Stimulated activated CD8-positive, alpha-beta memory T cell treated with anti-CD3 and anti-CD28 coated beads, Interleukin-12 subunit alpha, Interleukin-12 subunit beta, amount 100 ng/mL, for 4 hours (primary cell): ENCODE measurements around the gene PGAP1.
"Not testable (repeated sequence)": the region's sequence is repeated elsewhere in the genome, so short reads cannot be mapped to it uniquely, and the experiment has no call there.

ENCODE experiments used
- DNase-seq: peaks from one replicate; pipeline ENCODE4 v3.0.0-alpha.2; 2020; ENCODE audit warnings: low read depth

The PGAP1 gene

DNA sequence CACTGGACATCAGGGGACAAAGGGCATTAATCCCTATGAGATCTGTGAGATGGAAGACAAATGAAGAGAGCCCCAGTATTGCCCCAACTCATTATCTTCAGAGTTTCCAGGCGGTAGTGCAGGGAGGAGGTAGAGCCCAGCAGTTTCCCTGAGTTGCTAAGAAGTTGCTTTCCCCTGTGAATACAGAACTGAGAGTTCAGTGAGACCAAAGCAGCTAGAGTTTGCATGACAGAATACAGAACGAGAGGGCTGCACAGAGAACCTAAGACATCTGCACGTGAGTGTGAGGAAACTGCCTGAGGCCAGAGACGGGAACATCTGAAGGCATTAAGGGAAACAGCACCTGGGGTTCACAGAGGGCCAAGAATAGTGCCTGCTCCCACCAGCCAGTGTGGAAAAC lies 18.1 kb upstream of the PGAP1 start:
- no peak for DNase-seq

DNA sequence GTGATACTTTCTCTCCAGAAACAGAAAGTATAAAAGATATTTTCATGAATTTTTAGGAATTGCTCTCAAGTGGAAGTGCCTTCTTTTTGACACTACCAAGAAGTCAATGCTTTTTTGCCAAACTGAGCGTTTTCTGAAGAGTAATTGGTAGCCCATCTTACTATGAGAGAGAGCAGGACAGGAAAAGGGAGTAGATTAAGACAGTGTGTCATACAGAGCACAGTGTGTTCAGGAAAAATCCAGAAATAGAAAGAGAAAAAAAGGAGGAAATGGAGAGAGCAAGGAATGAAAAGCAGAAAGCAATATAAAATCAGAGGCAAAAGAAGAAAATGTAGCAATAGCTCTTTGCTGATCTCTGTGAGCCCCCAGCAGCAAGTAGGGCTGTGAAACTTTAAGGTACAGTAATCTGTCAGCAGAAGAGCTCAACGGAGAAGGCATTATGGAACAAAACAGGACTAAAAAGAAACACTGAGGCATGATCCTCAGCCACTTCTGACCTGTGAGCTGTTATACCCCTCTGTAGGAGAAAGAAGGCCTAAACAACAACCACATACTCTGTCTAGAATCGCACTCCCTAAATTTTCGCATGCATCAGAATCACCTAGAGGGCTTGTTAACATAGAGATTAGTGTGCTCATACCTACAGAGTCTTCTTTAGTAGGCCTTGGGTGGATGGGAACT lies 15.0 kb upstream of the PGAP1 start:
- no peak for DNase-seq

DNA sequence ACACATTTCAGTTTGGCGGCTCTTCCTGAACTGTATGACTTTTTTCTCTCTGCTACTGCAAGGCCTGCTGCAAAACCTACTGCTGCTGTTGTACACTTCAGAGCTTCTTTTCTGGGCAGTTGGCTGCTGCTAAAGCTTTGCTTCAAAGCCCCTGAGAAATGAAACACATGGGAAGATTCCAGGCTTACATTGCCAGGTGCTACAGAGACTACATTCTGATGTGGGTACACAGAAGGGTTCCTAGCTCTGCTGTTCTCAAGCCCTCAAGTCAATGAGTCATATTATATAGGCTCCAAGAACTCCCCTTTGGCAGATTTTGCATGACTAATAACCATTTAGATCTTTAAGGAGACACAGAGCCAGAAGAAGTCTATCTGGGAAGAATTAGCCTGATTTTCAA lies 12.9 kb upstream of the PGAP1 start:
- DNase-seq, result no peak

- no peak for DNase-seq
Observed at GRCh38 chr2:196935432-196935831, 8.9 kb upstream of the PGAP1 start.

- no peak for DNase-seq
Observed at GRCh38 chr2:196934672-196935071, 8.2 kb upstream of the PGAP1 start.

- DNase-seq, result no peak
Observed at GRCh38 chr2:196931555-196931954, 5.0 kb upstream of the PGAP1 start.

DNA sequence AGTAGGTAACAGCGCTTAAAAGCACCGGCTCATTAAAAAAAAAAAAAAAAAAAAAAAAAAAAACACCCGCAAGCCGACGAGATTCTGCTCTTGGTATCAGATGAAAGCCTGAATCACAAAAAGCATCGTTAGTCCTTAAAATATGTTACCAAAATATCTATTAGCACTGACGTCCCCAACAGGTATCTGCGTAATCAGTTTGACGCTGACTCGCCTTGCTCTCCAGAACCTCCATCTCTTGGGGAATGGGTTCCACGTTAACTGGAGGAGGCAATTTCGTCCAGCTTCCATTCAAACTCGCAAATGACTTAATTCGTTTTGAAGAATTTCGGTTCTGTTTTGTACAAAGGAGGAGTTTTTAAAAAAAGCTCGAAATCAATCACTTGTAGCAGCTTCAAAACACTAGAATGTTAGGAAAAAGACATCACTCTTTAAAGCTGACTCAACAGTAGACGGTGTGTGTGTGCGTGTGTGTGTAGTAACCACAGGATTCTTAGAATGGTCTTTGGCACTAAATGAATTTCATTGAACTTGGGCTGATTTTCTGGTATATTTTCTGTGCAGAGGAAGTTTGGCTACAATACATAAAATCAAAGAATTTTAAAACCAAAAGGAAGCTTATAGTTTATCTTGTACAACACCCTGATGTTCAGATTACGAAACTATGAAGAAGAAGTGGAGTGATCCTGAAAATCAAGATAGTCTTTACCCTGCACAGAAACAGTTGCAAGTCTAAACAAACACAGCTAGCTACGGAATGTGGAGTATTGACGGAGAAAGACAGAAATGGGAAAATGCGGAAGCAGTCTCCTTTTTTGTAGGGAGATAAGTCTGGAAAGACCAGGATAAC lies 1.1 kb upstream of the PGAP1 start:
- no peak for DNase-seq

GRCh38 chr2:196925768-196926561 lies 542 bp downstream of the PGAP1 start:
- no peak for DNase-seq

- DNase-seq, result no peak
Observed at GRCh38 chr2:196925051-196925767, 1.3 kb downstream of the PGAP1 start.

DNA sequence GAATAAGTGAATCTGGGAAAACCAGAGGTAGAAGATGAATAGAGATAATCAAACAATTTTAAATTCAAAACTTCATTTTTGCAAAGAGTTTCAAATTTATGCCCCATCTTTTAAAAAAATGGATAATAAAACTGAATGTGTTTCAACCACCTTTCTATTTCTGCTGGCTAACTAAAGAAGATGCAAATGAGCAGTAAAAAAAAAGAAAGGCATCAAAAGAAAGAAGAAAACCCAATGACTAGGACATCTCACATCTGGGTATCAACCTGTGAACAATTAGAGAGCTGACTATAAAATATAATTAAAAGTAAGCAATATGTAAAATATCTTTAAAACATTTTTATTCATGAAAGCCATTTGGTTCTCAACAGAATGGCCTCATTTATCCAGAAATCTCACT lies 2.5 kb downstream of the PGAP1 start:
- no peak for DNase-seq

GRCh38 chr2:196918927-196919326 lies 7.6 kb downstream of the PGAP1 start:
- DNase-seq, result no peak

DNA sequence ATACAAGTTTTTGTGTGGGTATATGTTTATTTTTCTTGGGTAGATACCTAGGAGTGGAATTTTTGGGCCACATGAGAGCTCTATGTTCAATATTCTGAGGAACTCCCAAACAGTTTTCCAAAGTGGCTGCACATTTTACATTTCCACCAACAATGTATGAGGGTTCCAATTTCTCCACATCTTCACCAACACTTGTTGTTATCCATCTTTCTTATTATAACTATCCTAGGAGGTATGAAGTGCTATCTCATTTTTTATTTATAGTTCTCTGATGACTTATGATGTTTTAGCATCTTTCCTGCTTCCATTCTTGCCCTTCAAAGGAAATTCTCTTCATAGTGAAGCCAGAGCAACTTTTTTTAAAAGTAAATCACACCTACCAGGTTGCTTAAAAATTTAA lies 8.7 kb downstream of the PGAP1 start:
- DNase-seq, result no peak

GRCh38 chr2:196915507-196916189 lies 10.9 kb downstream of the PGAP1 start:
- no peak for DNase-seq

DNA sequence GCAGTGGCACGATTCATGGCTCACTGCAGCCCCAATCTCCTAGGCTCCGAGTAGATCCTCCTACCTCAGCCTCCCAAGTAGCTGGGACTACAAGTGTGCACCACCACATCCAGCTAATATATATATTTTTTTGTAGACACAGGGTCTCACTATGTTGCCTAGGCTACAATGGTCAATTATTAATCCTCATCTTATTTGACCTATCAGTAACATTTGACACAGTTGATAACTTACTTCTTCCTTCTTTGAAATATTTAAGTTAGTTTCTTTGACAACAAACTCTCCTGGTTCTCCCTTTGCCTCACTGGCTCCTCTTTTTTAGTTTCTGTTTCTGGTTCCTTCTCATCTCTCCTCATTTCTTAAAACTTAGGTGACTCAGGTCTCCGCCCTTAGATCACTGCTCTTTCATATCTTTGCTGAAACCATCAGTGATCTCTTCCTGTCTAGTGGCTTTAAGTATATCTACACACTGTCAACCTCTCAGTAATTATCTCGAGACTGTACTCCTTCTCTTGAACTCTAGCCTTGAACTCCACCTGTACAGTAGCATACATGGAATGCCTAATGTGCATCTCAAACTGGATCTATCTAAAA lies 11.5 kb downstream of the PGAP1 start:
- DNase-seq, result no peak

DNA sequence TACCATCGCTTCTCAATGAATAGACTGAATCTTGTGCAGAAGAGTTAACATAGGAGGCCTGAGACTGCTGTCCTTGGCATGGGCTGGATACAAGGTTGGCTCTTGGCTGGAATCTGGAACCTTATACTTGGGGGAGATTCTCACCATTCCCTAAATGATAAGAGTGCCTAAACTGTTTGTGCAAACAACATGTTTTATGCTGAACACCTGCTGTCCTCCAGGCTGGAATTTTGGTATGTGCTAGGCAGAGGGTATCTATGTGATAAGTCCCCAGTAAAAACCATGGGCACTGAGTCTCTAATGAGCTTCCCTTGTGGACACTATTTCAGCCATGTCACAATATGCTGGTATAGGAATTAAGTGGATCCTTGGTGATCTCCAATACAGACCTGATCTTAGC lies 12.8 kb downstream of the PGAP1 start:
- DNase-seq, result no peak

DNA sequence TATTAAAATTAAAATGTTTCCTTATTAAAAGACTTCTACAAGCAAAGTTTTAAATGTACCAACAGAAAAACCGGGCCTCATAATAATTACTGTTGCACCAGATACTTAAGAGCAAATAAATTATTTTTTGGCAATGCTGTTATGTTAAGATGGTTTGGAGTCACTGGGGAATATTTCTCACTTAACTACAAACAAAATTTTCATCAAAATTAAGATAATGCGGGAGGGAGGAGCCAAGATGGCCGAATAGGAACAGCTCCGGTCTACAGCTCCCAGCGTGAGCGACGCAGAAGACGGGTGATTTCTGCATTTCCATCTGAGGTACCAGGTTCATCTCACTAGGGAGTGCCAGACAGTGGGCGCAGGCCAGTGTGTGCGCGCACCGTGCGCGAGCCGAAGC lies 21.1 kb downstream of the PGAP1 start:
- DNase-seq, result not testable (repeated sequence)

- DNase-seq, result no peak
Observed at GRCh38 chr2:196902828-196903227, 23.7 kb downstream of the PGAP1 start.

DNA sequence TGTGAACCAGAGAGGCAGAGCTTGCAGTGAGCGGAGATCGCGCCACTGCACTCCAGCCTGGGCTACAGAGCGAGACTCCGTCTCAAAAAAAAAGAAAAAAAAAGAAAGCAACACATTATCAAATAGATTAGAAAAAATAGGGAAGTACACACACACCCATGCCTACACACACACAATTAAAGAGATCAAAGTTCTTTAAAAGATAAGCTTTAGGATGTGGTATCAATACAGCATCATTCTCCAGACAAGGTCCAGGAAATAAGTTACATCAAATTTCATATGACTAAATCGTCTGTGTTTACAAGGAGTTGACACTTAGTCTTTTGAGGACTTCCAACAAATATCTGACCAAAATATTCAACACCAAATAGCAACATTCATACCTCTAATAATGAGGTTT lies 25.7 kb downstream of the PGAP1 start:
- DNase-seq, result no peak

GRCh38 chr2:196899976-196900375 lies 26.5 kb downstream of the PGAP1 start:
- no peak for DNase-seq

DNA sequence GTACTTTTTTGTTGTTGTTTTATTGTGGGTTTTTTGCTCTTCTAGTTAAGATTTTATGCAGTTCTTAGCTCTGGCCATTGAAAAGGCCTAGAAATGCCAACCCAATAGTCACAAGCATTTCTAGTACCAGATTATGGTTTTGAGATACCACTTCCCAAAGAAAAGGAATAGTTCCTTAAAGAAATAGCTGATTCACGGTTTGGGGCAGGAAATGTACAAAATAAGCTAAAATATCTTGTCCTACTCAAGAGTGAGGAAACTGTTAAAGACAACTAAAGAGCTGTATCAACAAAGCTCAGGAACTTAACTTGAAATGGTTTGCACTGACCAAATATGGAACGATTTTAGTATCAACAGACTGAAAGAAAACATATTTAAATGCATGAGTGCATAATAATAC lies 35.4 kb downstream of the PGAP1 start:
- DNase-seq, result no peak

DNA sequence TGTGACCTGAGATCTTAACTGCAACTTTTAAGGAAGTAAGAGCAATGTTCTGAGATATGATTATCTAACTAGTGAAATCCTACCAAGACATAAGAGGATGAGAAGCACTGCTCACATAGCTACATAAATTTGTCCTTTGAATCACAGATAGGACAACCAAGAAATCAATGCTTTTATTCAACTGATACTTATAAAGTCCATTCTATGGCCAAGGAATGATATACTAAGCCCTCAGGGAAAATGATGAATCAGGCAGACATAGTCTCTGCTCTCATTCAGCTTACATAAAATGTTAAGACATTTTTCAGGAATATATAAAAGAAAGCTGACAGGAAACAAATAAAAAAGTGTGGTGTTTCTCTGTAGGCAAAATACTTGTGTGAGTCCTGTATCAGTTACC lies 39.1 kb downstream of the PGAP1 start:
- no peak for DNase-seq
